ENCODE measurements around the gene HOXA10.

DNA sequence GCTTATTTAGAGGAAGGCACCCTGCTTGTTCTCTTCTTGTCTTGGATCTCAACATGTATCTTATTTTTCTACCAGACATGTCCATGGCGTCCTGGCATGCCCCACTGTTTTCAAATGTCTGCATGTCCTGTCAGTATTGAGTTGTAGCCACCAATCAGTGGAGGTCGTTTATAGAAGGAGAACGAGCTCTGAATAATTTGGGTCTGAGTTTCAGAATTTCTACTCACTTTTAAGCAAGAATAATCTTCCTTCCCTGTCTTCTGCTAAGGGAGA lies 28.7 kb upstream of the HOXA10 start:
- TF ChIP-seq, protein P1, sequence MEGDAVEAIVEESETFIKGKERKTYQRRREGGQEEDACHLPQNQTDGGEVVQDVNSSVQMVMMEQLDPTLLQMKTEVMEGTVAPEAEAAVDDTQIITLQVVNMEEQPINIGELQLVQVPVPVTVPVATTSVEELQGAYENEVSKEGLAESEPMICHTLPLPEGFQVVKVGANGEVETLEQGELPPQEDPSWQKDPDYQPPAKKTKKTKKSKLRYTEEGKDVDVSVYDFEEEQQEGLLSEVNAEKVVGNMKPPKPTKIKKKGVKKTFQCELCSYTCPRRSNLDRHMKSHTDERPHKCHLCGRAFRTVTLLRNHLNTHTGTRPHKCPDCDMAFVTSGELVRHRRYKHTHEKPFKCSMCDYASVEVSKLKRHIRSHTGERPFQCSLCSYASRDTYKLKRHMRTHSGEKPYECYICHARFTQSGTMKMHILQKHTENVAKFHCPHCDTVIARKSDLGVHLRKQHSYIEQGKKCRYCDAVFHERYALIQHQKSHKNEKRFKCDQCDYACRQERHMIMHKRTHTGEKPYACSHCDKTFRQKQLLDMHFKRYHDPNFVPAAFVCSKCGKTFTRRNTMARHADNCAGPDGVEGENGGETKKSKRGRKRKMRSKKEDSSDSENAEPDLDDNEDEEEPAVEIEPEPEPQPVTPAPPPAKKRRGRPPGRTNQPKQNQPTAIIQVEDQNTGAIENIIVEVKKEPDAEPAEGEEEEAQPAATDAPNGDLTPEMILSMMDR (IDR thresholded peaks at IDR 0.05; ENCODE audit: low read depth, low read length): no peak
- TF ChIP-seq MYC (IDR thresholded peaks at IDR 0.05; ENCODE audit: low read depth, low read length): no peak
